ENCODE results near the gene BST2.

DNA sequence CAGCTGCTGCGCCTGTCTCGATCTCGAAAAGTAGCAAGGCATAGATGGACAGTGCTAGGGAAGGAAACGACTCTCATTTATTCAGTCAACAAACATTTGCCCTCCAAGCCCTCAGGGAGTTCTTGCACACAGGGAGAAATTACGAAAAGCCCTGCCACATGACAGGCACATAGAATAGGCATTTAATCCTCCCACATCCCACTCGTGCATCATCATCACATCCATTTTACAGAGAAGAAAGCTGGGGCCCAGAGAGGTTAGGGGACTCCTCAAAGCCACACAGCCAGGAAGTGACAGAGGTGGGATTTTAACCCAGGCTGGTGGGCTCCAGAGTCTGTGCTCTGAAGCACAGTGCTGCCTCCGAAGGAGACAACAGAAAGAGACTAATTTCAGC, 31.4 kb upstream of the BST2 start:
- TF ChIP-seq, protein P1, sequence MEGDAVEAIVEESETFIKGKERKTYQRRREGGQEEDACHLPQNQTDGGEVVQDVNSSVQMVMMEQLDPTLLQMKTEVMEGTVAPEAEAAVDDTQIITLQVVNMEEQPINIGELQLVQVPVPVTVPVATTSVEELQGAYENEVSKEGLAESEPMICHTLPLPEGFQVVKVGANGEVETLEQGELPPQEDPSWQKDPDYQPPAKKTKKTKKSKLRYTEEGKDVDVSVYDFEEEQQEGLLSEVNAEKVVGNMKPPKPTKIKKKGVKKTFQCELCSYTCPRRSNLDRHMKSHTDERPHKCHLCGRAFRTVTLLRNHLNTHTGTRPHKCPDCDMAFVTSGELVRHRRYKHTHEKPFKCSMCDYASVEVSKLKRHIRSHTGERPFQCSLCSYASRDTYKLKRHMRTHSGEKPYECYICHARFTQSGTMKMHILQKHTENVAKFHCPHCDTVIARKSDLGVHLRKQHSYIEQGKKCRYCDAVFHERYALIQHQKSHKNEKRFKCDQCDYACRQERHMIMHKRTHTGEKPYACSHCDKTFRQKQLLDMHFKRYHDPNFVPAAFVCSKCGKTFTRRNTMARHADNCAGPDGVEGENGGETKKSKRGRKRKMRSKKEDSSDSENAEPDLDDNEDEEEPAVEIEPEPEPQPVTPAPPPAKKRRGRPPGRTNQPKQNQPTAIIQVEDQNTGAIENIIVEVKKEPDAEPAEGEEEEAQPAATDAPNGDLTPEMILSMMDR (IDR thresholded peaks at IDR 0.05), result no peak
- no peak for TF ChIP-seq ZNF416 (CRISPR knock-in tag; IDR thresholded peaks at IDR 0.05)
- no peak for TF ChIP-seq NFYB (CRISPR knock-in tag; conservative IDR thresholded peaks at IDR 0.05; ENCODE audit: low read depth)
- TF ChIP-seq IRF2 (CRISPR knock-in tag; IDR thresholded peaks at IDR 0.05; ENCODE audit: borderline replicate concordance, low read depth), result no peak
